Measurements from ENCODE around the gene ZDHHC6. TPM values are rescaled to one million over a fixed set of nuclear protein-coding genes. Genes with fewer than 3 reads are reported as not detected.

Gene ZDHHC6
- total RNA-seq, 1 experiment from 2014 or later, result 35.2 TPM

GRCh38 chr10:112384141-112384540, 62.6 kb downstream of the ZDHHC6 start:
- no peaks in the 10 kb centered on the region for H3K36me3 Mint-ChIP-seq (ENCODE audit: insufficient read depth in 1 of 3, low read depth in 3 of 3)
- Histone ChIP-seq H3K27ac (ENCODE audit: insufficient read length, low read depth, low read length) (no peak overlapping the region), H3K18ac (ENCODE audit: insufficient read length, low read depth, low read length) (no peak overlapping the region), H2AK5ac (ENCODE audit: insufficient read length, low read length) (no peak overlapping the region), H2BK12ac (ENCODE audit: insufficient read length, low read depth, low read length) (no peak overlapping the region), H4K5ac (ENCODE audit: insufficient read length, low read depth, low read length) (no peak overlapping the region), H3K56ac (ENCODE audit: insufficient read length, low read depth, low read length) (no peak overlapping the region), H2BK120ac (ENCODE audit: low read depth, low read length, poor library complexity, severe bottlenecking) (no peak overlapping the region), H3K23me2 (ENCODE audit: insufficient read length, low read depth, low read length, poor library complexity, severe bottlenecking) (no peaks in the 10 kb centered on the region), H3K23ac (ENCODE audit: insufficient read length, low read depth, low read length) (no peak overlapping the region), H3K4me1 (ENCODE audit: insufficient read depth, low read length) (no peaks in the 10 kb centered on the region), H3K4ac (ENCODE audit: low read depth, low read length) (no peak overlapping the region), H4K20me1 (ENCODE audit: control insufficient read depth, insufficient read depth, insufficient read length) (no peaks in the 10 kb centered on the region), H3K79me1 (ENCODE audit: insufficient read depth, low read depth, low read length, poor library complexity, severe bottlenecking) (no peaks in the 10 kb centered on the region), H2BK20ac (ENCODE audit: low read depth, low read length, poor library complexity, severe bottlenecking) (no peak overlapping the region), H3K9ac (ENCODE audit: extremely low read depth, insufficient read length, low read length) (no peak overlapping the region), H3K79me2 (ENCODE audit: insufficient read depth, low read length) (no peaks in the 10 kb centered on the region), H2AFZ (ENCODE audit: low read length) (no peak overlapping the region), H4K91ac (ENCODE audit: insufficient read length, low read depth, low read length) (no peak overlapping the region), H3K9me3 (ENCODE audit: control insufficient read depth, low read depth, low read length) (no peaks in the 10 kb centered on the region), H3T11ph (ENCODE audit: low read length) (no peak overlapping the region), H2BK5ac (ENCODE audit: insufficient read length, low read length) (no peak overlapping the region), H2BK15ac (ENCODE audit: low read depth, low read length) (no peak overlapping the region), H4K8ac (replicated peaks; ENCODE audit: insufficient read length, low read depth, low read length) (no peak overlapping the region), H3K14ac (ENCODE audit: insufficient read depth, low read length) (no peak overlapping the region), H3K27me3 (ENCODE audit: insufficient read depth, low read length) (no peaks in the 10 kb centered on the region), H3K4me2 (ENCODE audit: insufficient read depth, insufficient read length, low read length) (no peak overlapping the region)
- no peak for DNase-seq
- no peak overlapping the region for H3K4me3 Mint-ChIP-seq
- no peaks in the 10 kb centered on the region; a peak in 1 of 5 replicates for H3K9me3 Mint-ChIP-seq
- no peaks in the 10 kb centered on the region for H3K27me3 Mint-ChIP-seq (ENCODE audit: low read depth)
- WGBS (ENCODE audit: extremely low coverage, insufficient read length, low lambda C conversion rate), result no CpG with 5 or more reads among the region's 2 CpGs
- TF ChIP-seq CTCF (conservative IDR thresholded peaks at IDR 0.05), result no peak
- no peak overlapping the region for H3K27ac Mint-ChIP-seq
- H3K4me1 Mint-ChIP-seq, result no peaks in the 10 kb centered on the region

All from H9 (cell line).